KG1 (cell line): ENCODE results near the gene KBTBD8.
A peak's percentile ranks its signal among the peaks of the same experiment; 100 is the strongest.

ENCODE experiments used
- DNase-seq: peaks from one replicate; lab custom pipeline; 2025; lab: John Stamatoyannopoulos, UW

KBTBD8 gene

DNA sequence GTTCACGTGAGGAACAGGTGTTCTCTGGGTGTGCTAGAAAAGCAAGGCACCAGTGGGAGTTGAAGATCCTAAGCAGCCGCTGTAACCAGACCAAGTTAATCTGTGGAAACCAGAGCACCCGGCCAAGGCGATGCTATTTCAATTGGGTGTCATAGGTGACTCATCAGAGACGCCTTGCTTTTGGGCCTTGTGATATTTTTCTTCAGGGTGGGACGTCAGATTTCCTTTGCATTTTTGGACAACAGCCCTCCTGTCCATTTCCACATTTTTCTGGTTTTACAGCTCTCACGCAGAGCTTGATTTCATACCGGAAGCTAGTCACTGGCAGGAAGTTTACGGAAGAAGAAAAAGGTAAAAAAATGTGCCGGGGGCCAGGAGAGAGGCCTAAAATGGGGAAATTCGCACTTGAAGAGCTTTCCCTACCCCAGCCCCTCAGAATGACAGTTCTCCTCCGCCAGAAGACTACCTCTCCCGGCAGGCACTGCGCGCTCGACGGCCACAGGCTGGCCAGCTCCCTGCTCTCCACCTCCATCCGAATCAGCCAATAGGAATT, 471 bp upstream of the KBTBD8 start:
- DNase-seq, result no peak

DNA sequence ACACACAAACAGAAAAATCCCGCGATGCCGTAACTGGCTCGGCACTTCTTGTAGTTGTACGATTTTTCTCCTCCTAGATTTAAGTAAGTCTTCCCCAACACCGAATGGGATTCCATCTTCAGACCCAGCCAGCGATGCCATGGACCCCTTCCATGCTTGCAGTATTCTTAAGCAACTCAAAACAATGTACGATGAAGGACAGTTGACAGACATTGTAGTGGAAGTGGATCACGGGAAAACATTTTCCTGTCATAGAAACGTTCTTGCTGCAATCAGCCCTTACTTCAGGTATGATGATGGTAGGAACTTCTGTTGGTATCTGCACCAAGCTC, 763 bp downstream of the KBTBD8 start:
- DNase-seq, result no peak

DNA sequence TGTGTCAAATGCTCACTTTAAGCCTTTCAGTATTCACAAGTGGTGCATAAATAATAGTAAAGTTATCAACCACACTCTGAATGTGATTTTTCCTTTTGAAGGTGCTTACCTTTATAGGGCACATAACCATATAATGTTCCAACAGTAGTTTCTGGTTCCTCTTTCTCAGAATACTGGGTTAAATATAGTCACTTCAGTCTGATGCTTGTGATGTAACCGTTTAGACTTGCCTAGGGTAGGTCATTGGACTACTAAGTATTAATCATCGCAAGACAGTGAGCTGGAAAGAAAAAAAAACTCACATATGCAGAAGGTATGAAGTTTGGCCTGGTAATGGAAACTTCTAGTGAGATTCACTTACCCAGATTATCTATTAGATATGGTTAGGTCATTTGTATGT, 1.9 kb downstream of the KBTBD8 start:
- peak; percentile 38 for DNase-seq

DNA sequence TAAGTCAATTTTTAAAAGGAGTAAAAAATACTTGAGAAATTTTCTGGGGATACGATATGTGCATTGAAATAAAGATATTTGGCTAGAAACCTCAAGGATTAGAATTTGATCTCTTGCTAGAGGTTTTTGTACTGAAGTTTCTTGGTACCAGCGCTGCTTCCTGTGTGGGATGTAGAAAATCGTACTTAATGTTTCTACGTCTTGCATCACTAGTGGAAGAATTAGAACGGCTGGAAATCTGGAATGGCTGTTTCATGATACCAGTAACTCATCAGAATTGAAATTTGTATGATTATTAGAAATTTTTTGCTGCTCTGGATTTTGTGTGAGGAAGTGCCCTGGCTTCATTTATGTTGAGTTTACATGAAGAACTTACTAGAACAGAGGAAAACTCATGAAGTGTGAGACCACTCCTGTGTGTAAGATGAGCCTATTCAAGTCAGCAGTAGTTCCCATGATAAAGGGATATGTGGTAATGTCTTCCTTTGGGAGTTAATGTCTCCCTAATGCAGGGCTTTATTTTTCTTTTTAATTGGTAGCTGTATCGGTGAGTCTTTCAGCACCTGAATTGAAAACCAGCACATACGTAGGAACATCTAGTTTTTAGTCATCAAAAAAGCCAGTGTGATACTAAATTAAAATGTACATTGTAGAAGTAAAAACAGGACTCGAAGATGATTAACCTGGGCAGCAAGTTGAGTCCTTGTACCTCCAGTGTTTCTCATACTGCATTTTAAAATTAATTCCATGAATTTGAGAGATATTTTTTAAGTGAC, 3.2 kb downstream of the KBTBD8 start:
- no peak for DNase-seq

DNA sequence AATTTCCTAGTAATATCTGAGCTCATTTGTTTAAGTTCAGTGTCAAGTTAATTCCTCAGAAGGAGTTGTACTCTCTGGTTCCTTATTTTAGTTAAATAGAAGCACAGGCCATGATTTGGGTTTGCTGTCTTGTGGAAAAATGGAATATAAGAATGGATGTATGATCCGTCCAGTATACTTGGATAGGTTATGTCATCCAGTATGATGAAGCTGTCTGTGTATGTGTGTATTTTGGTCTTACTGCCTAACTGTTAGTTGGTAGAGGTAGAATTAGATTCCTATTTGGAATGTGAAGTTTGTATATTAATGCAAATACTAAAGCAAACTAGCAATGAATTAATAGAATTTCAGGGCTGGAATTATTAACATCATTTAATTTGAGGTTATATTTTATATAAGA, 7.9 kb downstream of the KBTBD8 start:
- DNase-seq, result no peak

DNA sequence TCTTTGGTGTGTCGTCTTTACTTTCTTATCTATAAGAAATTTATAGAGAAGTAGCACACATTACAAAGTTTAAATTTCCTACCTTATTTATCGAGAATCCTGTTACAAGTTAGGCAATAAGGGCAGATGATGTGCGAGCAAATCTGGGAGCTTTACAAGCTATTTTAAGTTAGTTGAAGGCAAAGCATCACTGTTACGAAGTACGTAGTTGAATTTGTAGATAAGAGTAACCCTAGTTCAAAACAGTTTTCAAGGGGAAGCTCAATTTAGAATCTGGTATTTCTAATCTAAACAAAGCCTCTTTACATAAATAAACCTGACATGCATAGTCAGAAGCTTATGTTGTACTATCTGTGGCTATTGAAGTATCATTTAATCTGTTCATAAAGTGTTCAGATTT, 8.4 kb downstream of the KBTBD8 start:
- DNase-seq, result no peak

DNA sequence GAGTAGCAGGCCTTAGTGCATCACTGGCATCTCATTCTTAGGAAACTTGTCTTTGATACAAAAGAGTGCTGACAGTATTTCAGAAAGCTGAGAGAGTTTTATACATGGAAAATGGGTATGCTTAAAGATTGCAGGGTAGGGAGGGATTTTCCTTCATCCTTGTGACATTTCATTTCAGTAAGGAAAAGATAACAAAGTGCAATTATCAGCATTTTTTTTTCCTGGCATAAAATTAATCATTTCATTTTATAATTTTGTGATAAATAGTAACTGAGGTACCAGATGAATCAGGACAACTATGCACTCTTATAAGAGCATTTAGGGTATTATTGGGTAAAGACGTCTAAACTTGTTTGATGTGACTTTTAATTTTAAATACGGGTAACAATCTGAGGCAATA, 10.3 kb downstream of the KBTBD8 start:
- no peak for DNase-seq

DNA sequence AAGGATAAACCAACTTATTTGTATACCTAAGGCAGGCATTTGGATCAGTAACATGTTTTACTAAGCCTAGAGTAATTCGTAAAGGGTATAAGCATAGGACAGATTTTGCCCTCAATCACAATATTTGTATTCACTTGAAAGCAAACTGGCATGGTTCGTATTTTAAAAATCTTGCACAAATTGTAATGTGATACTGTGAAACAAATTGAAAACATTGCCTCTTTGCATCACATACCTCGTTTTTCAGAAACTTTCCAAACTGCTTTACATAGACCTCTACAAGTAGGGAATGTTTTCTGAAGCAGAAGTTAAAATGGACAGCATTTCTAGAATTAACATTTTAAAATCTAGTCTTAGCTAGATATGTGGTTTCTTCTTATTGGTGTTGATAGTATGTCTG, 11.6 kb downstream of the KBTBD8 start:
- no peak for DNase-seq

DNA sequence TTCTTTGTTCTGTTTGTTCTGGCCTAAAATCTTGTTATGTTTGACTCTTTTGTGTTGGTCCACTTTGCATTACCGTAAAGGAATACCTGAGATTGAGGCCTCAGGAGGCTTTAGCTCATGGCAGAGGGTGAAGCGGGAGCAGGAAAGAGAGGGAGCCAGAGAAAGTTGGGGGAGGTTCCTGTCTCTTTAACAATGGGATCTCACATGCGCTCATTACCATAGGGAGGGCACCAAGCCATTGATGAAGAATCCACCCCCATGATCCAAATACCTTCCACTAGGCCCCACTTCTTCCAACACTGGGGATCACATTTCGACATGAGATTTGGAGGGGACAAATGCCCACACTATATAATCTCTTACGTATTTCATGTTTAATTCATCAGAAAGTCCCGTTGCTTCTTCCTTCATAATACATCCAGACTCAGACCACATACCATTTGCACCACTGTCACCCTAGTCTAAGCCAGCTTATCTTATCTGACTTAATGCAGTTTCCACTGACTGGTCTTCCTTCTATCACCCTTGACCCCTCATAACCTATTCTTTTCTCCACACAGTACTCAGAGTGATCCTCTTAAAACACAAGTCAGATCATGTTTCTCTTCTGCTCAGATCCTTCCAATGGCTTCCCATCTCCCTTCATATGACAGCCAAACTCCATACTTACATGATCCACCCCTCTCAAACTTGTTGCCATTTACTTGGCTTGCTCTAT, 13.5 kb downstream of the KBTBD8 start:
- no peak for DNase-seq

DNA sequence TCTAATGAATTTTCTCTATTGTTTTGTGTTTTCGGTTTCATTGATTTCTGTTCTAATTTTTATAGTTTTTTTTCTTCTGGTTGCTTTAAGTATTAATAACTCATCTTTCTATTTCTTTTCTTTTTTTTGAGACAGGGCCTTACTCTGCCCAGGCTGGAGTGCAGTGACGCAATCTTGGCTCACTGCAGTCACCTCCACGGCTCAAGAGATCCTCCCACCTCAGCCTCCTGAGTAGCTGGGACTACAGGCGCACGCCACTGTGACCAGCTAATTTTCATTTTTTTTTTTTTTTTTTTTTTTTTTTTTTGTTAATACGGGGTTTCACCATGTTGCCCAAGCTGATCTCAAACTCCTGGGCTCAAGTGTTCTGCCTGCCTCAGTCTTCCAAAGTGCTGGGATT, 14.5 kb downstream of the KBTBD8 start:
- no peak for DNase-seq

DNA sequence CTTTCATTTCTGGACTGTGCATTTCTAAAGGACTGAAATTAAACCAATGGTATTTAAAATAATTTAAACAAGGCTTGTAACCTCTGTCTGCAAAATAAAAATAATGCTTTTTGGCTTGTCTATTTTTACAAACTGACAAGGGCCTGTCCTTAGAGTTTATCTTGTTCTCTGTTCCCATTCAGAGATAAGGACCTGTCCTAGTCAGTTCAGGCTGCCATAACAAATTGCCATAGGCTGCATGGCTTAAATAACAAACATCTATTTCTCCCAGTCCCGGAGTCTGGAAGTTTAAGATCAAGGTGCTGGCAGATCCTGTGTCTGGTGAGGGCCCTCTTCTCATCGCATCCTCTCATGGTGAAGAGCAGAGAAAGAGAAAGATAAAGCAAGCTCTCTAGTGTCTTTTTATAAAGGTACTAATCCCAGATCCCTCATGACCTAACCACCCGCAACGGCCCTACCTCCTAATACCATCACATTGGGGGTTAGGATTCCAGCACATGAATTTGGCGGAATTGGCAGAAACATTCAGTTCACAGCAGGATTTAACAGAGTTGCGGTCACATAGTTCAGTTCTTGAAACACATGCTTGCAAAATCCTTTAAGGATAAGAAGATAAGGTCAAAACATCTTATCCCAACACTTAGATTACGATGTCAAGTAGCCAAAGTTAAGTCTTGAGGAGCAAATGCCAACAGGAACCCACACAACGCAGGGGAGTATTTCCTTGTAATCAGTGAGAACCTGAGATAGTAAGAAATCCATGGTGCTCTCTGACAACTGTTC, 17.8 kb downstream of the KBTBD8 start:
- DNase-seq, result no peak

DNA sequence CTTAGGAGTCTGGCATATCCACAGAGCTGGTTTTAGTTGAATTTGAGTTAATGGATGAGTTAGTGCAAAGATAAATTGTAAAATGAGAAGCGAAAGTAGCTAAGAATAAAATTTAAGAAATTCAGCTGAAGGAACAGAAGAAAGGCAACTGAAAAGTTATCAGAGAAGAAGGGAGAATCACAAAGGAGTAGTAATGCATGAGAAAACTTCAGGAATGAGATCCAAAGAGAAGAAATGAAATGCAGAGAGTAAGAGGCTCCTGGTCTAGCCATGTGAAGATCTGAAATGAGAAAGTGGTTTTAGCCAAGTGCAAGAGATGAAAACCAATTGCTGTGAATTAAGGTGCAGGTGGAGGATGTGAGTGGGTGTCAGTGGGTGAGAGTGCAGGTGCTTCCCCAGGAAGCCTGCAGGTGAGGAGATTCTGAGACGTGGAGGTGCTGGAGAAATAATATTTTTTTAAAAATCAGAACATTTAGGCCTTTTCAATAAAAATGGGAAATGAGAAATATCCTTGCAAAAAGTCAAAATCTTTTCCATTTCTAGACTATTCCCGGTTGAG, 18.5 kb downstream of the KBTBD8 start:
- no peak for DNase-seq

DNA sequence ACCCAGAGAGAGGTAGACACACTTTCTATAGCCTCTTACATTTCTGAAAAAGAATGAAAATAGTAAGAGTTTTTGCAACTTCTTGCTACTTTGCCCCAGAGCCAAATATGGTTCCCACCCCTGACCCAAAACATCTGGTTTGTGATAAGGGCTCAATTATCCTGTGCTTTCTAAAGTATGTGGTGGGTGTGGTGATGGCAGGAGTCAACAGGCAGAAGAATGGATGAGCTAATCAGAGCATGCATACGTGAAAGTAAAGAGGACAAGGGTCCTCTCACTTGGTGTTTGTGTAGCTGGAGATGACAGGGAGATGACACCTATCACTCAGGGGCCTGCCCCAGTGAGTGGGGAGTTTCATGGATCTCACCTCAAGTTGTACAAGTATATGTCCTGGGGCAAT, 19.1 kb downstream of the KBTBD8 start:
- DNase-seq, result no peak

DNA sequence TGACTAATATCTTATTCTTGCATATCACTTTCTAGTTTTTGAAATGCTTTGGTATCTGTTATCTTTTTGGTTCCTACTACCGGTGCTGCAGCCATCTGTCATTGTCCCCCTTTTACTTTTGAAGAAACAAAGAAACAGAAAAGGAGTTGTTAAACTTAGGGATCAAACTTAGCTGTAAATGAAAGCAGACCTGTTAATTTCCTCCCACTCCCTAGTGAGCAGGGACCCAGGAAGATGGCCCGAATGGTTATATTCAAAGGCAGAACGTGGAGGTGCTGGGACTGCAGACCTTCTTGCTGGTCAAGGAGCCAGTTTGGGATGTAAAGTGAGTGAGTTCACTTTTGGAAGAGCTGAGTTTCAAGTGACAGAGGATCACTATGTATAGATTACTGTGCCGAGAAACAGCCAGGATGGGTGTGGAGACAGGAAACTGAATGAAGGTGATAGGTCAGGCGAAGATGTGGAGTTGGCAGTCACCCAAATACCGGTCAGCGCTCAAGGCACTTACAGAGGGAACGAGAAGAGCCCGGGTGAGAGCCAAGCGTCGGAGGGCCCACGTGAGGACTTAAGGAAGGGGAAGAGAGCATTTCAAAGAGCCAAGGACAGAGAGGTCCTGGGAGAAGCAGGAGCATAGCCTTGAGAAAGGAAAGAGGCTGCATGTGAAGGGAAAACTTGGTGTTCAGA, 20.1 kb downstream of the KBTBD8 start:
- peak; percentile 54 for DNase-seq

DNA sequence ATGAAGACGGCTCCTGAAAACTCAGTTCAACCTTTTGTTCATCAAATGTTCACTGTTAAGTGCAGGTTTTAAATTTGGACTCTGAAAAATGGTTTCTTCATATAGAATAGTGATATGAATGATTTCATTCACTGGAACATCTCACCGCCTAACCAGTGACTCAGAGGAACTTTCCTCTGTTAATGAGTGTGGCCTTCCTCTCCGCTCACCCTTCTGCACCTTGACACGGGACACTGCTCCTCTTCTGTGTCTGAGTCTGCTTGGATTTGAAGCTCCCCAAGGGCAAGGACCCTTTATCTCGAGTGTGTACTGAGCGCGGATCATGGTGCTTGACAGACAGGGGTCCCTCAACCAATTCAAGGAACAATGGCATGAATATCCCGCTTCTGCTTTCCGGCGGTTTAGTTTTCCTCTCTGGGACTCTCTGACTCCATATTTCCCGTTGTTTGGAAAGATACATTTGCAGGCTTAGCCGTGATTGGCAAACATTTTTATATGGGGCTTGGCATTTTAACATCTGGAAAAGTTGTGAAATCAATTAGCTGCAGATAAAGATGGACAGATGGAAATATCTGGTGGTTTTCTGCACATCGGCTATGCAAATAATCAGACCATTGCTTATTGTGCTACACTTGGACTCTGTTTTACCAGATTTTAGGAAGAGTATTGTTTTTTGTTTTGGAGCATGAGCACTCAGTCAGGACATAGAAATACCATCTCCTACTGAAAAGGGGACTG, 20.9 kb downstream of the KBTBD8 start:
- no peak for DNase-seq

DNA sequence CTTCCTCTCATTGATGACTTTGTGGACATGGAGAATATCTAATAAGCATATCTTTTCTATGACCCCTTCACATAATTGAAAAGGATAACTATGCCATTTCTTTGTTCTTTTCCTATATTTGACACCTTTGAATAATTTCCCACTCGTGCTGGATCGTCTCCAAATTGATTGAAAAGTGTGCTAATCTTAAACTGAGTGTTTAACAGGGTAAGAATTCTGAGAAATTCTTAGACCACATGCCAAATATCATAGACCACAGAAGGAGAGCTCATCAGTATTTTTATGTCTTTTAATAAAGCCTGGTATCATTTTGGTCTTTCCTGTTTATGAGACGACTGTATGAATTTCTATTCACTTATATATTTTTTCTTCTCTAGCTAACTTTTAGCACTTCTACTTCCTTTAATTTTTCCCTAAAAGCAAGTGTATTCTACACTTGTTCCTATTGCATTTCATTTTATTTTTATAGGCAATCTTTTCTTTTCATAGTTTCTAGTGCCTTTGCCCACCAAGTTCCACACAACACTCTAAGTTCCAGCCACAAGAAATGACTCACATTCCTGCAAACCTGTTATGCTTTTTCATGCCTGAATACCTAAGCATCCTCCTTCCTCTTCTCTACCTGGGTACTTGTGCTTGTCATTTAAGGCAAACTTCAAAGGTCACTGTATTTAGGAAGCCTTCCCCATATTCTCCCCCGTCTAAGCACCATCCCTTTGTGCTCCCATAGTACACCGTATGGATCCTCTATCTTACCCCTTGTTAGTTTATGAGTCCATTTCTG, 30.1 kb downstream of the KBTBD8 start:
- DNase-seq, result no peak

DNA sequence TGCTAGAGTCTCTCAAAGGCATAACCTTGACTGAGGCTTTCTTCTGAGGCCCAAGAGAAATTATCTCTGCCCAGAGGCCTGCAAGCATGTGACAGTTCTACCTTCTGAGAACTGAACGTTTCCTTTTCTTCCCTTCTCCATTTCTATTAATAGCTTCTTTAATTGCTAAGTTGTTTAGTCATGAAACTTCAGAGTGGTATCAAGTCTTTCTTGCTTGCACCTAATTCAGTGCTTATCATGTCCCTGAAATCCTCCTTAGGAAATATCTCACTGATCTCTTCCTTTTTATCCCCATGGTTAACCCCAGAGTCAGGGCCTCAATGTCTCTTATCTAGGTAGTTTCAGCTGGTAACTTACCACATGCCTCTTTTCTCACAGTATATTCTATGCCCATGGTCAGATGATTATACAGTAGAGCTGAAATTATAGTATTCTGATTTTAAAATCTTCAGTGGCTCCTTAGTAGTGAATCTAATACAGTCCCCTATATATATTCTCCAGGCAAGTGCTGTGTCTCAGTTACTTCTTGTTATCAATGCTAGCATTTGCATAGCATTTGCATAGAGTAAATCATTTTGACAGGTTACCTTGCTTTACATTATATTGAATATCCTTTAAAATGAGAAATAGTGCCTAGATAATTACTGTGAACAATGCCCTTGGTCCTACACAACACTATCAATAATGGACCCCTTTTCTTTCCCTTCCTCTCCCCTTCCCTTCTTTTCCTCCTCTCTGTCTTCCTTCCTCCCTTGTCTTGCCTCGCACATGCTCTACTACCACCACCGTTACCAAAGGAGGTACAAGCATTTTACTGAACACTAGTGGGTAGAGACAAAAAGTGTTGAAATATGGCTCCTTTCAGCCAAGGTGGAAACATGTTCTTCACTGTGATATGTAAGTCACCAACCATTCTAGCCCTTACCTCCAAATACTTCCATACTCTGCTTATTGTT, 33.0 kb downstream of the KBTBD8 start:
- peak; percentile 11 for DNase-seq

DNA sequence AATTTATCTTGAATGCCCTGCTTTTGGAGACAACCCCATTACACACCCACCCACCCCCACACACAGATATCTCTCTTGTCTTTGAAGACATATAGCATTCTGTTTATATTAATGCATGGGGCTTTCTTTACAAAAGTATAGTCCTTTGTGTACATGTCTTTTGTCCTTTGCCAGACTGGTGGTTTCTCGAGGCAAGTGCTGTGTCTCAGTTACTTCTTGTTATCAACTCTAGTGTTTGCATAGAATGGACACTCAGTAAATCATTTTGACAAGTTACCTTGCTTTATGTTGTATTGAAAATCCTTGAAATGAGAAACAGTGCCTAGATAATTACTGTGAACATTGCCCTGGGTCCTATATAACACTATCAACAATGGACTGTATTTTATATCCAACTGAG, 33.9 kb downstream of the KBTBD8 start:
- DNase-seq, result no peak

DNA sequence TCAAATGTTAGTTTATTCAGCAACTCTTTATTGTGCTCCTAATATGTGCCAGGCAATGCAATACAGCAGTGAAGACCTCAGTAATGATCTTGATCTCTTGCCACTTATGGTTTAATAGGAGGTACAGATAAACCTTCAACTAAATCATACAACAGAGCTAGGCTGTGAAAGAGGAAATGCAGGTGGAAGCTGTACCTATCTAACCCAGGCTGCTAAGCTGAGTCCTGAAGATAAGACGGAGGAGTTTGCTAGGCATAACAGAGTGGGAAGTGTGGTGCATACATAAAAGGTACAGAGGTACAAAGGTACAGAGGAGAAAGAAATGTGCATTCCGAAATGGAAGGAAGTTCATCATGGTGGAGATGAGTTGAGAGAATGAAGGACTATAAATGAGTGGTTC, 35.0 kb downstream of the KBTBD8 start:
- no peak for DNase-seq
